Measurements from ENCODE around the gene DNAJC16.

DNA sequence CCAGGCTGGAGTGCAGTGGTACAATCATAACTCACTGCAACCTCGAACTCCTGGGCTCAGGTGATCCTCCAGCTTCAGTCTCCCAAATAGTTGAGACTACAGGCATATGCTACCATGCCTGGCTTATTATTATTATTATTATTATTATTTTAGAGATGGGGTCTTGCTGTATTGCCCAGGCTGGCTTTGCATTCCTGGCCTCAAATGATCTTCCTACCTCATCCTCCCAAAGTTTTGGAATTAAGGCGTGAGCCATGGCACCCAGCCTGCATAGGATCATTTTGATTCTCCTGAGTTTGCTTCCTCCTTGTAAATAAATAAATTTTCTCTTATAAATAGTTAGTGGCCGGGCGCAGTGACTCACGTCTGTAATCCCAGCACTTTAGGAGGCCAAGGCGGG is 96.8 kb downstream of the DNAJC16 start:
- TF ChIP-seq CTCF (IDR thresholded peaks at IDR 0.05; ENCODE audit: low read length) (no peak), EZH2 (optimal IDR thresholded peaks at IDR 0.05; ENCODE audit: low read depth, low read length) (no peak), EZH2phosphoT487 (IDR thresholded peaks at IDR 0.05; ENCODE audit: low read length) (no peak)

Data from MM.1S (cell line).